Breast epithelium (tissue), 4 donors: ENCODE data around the gene LRRK1. TPM values are rescaled to one million over a fixed set of nuclear protein-coding genes. Genes with fewer than 3 reads are reported as not detected.
A peak's percentile ranks its signal among the peaks of the same experiment; 100 is the strongest.

Experiments
- DNase-seq, 2 donors: peaks; one replicate each; pipeline ENCODE4 v3.0.0-alpha.2; 2019; ENCODE audit warnings: low spot score in 2 of 2
- H3K27ac ChIP-seq, 2 donors: fragments of 200-600 bp; sonication (generic) in 1 of 2; one replicate each; pipeline ENCODE4 v1.5.1; 2016 to 2019; ENCODE audit warnings: mild to moderate bottlenecking in 1 of 2
- H3K27me3 ChIP-seq, 2 donors: fragments of 200-600 bp; sonication (generic) in 1 of 2; one replicate each; pipeline versions ENCODE4 v1.5.1 to v1.6.0; 2017 to 2019; ENCODE audit warnings: control low read depth in 1 of 2, mild to moderate bottlenecking in 1 of 2
- H3K36me3 ChIP-seq: fragments of 200-600 bp; one replicate; pipeline ENCODE4 v1.5.1; 2019
- H3K4me1 ChIP-seq, 2 donors: fragments of 200-600 bp; sonication (generic); one replicate each; pipeline ENCODE4 v1.5.1; 2016 to 2019; ENCODE audit warnings: control low read depth in 1 of 2
- H3K4me3 ChIP-seq, 3 donors: fragments of 200-600 bp; sonication (generic); 1 replicate in 2 of 3; 2 replicates in 1 of 3; pipeline ENCODE4 v1.5.1; 2016 to 2019; ENCODE audit warnings: mild to moderate bottlenecking in 3 of 3, moderate library complexity in 2 of 3
- H3K9me3 ChIP-seq, 2 donors: fragments of 200-600 bp; sonication (generic) in 1 of 2; one replicate each; pipeline ENCODE4 v1.5.1; 2016 to 2019; ENCODE audit warnings: control low read depth in 1 of 2
- POLR2A ChIP-seq: fragments of 450-650 bp; IDR thresholded peaks from one replicate; pipeline ENCODE4 v1.6.1; 2016; ENCODE audit warnings: antibody characterized with exemption, mild to moderate bottlenecking, moderate library complexity
- POLR2AphosphoS5 ChIP-seq, 3 donors: sonication (generic); formaldehyde crosslinking; IDR thresholded peaks; one replicate each; pipeline ENCODE4 v1.6.1; 2017; ENCODE audit warnings: antibody characterized with exemption in 3 of 3
- intact Hi-C: fragments of 100-400 bp; cut with DNase I; formaldehyde crosslinking; loops from one replicate; pipeline ENCODE4 v1.15.1; 2023; ENCODE audit warnings: low total_unique reads
- total RNA-seq, 3 donors: library from RNA; depleted of rRNA; stranded (reverse); fragments of >200 nt; gene quantifications; one replicate each; pipeline ENCODE4 v1.1.0, GENCODE V29; 2016
- TF ChIP-seq, protein P1 (sequence below), 3 donors: fragments of 450-650 bp; IDR thresholded peaks; one replicate each; pipeline ENCODE4 v1.5.1; 2016 to 2017; ENCODE audit warnings: antibody characterized with exemption in 3 of 3, mild to moderate bottlenecking in 3 of 3, moderate library complexity in 3 of 3

The LRRK1 gene
- total RNA-seq, 3 donors from 2014 or later, result 10.1 to 18.7 (median 14.4) TPM

- Histone ChIP-seq H3K4me1 (peaks cover 8 to 12% of the 10 kb centered on the region in 2 donors), H3K9me3 (no peaks in the 10 kb centered on the region), H3K4me3 (no peak overlapping the region), H3K36me3 (no peaks in the 10 kb centered on the region), H3K27ac (peak overlapping the region; percentile 79 to 92), H3K27me3 (no peaks in the 10 kb centered on the region)
- intact Hi-C loops, result loop anchor here (2.0 kb wide), 1 partner anchor 169 kb away; no protein-coding TSS in a partner anchor
- DNase-seq, result no peak
- TF ChIP-seq POLR2A (no peak), POLR2AphosphoS5 (IDR thresholded peaks at IDR 0.05) (no peak)
- TF ChIP-seq, protein P1, sequence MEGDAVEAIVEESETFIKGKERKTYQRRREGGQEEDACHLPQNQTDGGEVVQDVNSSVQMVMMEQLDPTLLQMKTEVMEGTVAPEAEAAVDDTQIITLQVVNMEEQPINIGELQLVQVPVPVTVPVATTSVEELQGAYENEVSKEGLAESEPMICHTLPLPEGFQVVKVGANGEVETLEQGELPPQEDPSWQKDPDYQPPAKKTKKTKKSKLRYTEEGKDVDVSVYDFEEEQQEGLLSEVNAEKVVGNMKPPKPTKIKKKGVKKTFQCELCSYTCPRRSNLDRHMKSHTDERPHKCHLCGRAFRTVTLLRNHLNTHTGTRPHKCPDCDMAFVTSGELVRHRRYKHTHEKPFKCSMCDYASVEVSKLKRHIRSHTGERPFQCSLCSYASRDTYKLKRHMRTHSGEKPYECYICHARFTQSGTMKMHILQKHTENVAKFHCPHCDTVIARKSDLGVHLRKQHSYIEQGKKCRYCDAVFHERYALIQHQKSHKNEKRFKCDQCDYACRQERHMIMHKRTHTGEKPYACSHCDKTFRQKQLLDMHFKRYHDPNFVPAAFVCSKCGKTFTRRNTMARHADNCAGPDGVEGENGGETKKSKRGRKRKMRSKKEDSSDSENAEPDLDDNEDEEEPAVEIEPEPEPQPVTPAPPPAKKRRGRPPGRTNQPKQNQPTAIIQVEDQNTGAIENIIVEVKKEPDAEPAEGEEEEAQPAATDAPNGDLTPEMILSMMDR (IDR thresholded peaks at IDR 0.05), result no peak
Measured at GRCh38 chr15:101089579-101090427, 170.6 kb downstream of the LRRK1 start.

GRCh38 chr15:101090428-101090790 is 171.3 kb downstream of the LRRK1 start:
- Histone ChIP-seq H3K4me1 (peaks cover 8 to 12% of the 10 kb centered on the region in 2 donors), H3K36me3 (no peaks in the 10 kb centered on the region), H3K27ac (peak overlapping the region; percentile 79 to 92), H3K9me3 (no peaks in the 10 kb centered on the region), H3K4me3 (no peak overlapping the region), H3K27me3 (no peaks in the 10 kb centered on the region)
- intact Hi-C loops, result no loop called here
- TF ChIP-seq POLR2A (no peak), POLR2AphosphoS5 (IDR thresholded peaks at IDR 0.05) (no peak)
- TF ChIP-seq, protein P1 (IDR thresholded peaks at IDR 0.05), result no peak
- no peak for DNase-seq

- TF ChIP-seq, protein P1 (IDR thresholded peaks at IDR 0.05), result no peak
- TF ChIP-seq POLR2A (no peak), POLR2AphosphoS5 (IDR thresholded peaks at IDR 0.05) (peak in 2 of 3 donors; percentile 6 to 14)
- Histone ChIP-seq H3K27me3 (no peaks in the 10 kb centered on the region), H3K36me3 (no peaks in the 10 kb centered on the region), H3K4me3 (peak overlapping the region in 1 of 3 donors; percentile 43), H3K4me1 (peaks cover 8 to 12% of the 10 kb centered on the region in 2 donors), H3K9me3 (no peaks in the 10 kb centered on the region), H3K27ac (peak overlapping the region; percentile 79 to 92)
- DNase-seq, result no peak
- intact Hi-C loops, result no loop called here
Measured at GRCh38 chr15:101091080-101092017, 172.2 kb downstream of the LRRK1 start.

DNA sequence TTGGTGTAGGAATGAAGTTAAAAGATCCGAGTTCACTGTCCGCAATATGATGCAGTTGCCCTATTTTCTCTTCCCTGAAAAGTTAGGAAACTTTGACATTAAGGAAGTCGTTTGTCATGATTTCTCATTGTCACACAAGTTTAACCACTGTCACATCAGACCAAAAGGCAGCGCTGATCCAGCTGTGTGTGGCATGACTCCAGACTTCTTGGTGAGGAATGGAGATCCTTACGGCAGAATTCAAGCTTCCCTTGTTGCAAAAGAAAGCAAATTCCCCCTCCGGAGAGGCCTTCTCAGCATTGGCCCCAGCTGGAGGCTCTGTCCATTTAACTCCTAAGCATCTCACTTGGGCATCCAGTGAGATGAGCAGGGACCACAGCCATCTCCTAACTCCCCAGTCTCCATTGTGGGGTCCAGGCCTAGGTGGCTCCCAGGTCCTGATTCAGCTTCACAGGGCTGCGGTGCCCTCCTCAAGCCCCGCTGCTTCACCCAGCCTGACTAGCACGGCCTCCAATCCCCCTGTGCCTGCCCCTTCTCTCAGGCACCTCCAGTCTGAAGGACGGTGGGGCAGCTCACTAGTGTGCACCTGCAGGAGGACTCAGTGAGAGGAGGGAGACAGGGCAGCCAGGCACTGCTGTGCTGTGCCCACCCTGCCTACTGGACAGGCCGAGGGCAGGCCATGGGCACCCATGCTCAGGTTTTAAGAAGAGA is 173.2 kb downstream of the LRRK1 start:
- Histone ChIP-seq H3K27me3 (no peaks in the 10 kb centered on the region), H3K9me3 (no peaks in the 10 kb centered on the region), H3K36me3 (no peaks in the 10 kb centered on the region), H3K4me1 (peaks cover 8 to 12% of the 10 kb centered on the region in 2 donors), H3K4me3 (peak overlapping the region in 1 of 3 donors; percentile 43), H3K27ac (peak overlapping the region; percentile 79 to 92)
- no peak for TF ChIP-seq POLR2A
- no peak for TF ChIP-seq POLR2AphosphoS5 (IDR thresholded peaks at IDR 0.05)
- TF ChIP-seq, protein P1 (IDR thresholded peaks at IDR 0.05), result no peak
- intact Hi-C loops, result no loop called here
- DNase-seq, result no peak
